HG03378 (cell line): ENCODE data around the gene HLF.
"Not testable (repeated sequence)": the region's sequence is repeated elsewhere in the genome, so short reads cannot be mapped to it uniquely, and the experiment has no call there.

Source experiments
- ATAC-seq: cut with Tn5 transposase; IDR thresholded peaks from one replicate; pipeline ENCODE4 v1.9.1; 2021; ENCODE audit warnings: mild to moderate bottlenecking, moderate library complexity; ENCODE audit not compliant: unreplicated experiment

Gene HLF

DNA sequence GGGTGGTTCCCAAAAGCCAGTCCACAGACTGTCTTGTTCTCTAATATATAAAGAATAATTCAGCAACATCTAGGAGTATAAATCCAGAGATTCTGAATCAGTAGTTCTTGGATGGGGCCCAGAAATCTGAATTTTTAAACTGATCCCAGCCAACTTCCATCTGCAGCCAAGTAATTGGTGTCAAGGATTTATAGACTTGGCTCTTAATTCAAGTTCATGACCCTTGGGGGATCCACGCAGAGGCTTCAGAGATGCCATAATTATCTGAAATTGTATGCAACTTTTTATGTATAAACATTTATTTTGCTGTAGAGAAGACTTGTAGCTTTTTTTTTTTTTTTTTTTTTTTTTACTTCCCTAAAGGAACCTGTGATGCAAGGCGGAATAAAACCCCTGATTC is 60.6 kb downstream of the HLF start:
- no peak for ATAC-seq

DNA sequence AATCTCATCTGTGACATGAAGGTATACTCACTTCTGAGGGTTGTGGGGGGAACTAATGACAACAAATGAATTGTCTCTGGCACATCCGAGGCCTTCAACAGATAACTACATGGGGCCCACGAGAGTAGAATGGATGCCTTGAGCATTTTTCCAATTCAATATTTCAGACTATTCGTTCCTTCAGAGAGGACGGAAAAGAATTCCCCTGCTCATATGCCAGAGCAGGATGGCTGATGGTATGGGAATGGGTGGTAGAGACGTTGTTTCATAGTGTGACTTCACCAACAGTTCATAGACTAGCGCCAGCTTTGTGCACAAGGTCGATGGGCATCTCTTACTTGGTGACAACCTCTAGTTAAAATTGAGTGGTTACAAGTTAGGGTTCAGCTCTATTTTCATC is 61.3 kb downstream of the HLF start:
- no peak for ATAC-seq

DNA sequence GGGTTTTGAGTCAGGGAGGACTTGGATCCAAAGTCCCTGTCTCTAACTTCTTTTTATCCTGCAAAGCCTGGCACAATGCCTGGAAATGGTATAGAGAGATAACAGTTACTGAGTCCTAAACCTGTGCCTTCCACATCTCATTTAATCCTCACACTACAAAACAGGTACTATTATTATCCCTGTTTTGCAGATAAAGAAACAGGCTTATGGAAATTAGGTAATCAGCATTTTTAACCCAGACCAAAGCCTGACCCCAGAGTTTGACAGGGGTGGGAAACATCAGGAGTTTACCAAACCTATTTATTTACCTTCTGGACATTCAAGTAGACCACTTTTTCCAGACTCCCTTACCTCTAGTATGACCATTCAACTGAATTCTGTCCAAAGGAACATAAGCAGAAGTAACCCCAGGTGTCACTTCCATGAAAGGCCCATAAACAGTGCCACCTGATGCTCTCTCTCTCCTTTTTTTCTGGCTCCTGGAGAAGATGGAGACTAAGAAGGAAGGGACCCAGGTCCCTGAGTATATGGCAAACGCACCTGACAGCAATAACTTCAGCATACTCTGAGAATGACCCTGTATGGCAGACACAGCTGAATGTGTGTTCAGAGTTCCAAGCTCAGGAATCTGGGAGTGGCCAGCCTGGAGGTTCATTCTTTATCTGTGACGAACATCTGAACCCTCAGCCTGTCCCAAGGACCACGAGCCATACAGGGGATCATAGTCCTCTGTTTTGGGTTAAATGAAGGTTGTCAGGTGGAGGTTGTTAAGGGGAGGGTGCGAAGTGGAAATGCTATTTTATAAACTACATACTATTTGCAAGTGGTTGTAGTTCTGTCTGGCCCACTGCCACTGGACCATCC is 62.7 kb downstream of the HLF start:
- ATAC-seq: no peak

DNA sequence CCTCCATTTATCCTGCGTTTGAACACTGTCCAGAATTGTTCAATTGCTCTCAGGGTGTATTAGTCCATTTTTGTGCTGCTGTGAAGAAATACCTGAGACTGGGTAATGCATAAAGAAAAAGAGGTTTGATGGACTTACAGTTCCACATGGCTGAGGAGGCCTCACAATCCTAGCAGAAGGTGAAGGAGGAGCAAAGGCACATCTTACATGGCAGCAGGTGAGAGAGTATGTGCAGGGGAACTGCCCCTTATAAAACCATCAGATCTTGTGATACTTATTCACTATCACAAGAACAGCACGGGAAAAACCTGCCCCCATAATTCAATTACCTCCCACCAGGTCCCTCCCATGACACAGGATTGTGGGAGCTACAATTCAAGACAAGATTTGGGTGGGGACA is 63.8 kb downstream of the HLF start:
- not testable (repeated sequence) for ATAC-seq

DNA sequence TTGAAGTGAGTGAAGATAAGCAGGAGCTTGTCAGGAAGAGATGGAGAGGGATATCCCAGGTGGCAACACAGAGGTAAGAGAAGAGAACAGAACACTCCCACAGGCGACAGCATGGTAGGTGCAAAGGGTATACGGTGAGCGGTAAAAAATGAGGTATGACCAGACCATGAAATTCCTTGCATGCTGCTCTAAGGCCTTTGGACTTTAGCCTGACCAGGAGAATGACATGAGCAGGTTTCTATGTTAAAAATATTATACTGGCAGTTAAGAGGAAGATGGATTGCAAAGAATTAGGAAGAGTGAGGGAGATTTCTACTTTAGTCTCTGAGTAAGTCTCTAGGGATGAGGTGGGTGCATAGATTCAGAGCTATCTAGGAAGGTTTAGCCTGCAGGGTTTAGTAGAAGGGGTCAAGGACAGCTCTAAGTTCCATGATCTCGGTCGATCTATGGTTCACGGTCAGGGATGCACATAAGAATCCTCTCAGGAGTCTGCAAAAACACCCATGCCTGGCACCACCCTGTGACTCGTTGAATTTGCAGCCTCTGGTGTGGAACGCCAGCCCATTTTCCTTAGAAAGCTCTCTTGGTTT is 65.7 kb downstream of the HLF start:
- no peak for ATAC-seq

DNA sequence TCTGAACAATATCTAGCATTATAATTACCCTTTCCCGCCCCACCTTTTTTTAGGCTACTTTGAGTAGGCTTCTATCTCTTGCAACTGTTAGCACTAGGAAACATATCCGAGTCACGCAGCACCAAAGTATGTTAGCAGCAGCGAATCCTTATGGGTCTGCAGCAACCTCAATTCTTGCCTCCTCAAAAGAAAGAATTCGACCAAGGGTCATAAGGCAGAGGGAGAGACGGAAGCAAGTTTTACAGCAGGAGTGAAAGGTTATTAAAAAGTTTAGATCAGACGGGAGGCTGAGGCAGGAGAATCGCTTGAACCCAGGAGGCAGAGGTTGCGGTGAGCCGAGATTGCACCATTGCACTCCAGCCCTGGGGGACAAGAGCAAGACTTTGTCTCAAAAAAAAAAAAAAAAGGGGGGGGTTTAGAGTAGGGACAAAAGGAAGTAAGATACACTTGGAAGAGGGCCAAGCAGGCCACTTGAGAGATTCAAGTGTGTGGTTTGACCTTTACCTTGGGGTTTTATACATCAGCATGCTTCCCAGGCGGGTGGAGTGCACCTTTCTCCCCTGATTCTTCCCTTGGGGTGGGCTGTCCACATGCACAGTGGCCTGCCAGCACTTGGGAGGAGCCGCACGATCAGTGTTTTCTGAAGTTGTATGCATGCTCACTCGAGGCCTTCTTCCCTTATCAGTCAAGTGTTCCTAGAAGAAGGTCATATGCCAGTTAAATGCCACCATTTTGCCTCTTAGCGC is 67.7 kb downstream of the HLF start:
- no peak for ATAC-seq

DNA sequence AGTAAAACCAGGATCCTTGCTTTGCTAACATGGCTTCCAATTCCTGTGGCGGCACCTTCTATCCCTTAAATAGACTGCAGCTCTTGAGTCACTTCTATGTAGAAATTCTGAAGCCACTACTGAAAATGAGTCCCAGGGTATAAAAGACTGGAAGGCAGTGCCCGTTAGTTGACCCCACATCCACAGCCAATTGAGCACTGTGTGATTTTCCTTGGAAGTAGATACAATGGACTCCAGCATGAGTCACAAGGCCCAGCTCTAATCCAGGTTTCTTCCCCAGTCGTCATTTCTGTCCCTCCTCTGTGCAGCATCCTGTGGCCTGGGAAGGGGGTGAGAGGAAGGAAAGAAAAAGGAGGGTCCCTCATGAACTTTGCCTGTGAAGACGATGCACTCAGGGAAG is 69.5 kb downstream of the HLF start:
- no peak for ATAC-seq

DNA sequence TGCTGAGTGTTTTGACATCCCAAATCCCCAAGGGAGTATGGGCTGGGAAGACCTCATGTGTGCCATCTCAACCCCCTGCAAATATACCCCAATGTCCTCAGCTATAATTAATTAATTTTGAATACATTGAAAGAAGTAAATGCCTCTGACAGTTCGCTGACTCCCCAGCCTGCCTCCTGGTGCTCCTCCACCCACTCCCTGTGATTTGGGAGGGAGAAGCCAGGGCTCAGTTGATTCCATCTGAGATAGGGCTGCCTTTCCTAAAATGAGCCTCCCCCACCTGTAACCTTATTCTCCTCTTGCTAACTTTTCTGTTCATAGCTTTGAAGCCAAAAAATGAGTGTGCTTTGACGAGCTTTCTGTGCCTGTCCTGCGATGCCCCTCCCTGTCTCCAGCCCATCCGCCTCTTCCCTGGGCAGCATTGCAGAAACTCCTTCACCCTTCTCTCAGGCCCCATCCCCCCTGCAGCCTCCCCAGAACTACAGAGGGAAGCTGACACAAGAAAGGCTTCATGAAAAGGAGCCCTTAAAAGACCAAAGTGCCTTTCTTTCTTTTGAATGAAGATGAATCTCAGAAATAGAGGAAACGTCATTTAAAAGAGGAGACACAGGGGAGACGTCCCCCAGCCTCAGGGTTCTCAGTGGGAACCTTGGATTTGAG is 70.3 kb downstream of the HLF start:
- no peak for ATAC-seq

DNA sequence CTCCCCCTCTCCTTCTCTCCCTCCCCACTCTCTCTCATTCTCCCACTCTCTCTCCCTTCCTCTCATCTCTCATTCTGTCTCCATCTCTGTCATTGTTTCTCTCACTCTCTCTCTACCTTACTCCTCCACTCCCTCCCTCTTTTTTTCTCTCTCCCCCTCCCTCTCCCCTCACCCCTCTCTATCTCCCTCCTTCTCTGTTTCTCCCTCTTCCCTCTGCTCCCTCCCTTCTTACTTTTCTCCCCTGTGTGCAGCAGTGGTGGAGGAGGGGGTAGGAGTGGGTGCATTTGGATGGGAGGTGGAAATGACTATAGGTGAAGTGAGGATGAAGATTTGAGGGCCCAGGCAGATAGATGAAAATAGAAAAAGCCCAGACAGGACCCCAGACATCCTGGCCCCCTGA is 70.9 kb downstream of the HLF start:
- ATAC-seq: no peak

DNA sequence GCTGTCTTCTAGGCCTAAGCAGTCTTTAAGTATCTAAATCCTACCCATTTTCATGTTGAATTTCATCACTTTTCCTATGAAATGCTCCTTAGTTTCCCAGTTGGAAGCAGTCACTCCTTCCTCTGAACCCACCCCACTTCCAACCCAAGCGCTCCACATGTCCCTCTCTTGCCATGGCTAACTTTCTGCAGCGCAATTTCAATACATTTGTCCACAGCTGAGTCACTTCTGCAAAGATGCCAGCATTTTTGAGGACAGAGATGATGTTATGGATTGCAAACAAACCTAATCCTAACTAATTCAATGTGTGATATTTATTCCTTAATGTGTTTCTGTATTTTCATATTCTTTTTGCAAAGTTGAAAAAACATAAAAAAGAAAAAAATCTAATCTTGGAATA is 71.7 kb downstream of the HLF start:
- ATAC-seq: no peak

DNA sequence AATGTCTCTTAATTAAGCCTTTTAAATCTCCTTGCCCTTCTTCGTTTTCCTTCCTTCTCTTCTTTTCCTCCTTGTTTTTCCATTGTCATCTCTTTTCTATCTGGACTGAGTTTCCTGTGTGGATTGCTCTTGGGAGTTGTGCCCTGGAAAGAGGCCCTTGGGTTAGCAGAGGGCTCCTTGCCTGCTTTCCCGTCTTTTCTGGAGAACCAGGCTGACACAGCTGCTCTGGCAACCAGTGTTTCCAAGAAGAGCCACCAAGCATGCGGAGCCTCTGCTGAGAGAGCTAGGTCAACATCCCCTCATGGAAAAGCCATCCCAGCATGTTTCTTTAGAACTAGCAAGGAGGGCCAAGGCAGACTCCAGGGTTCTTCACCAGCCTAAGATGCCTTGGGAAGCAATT is 75.4 kb downstream of the HLF start:
- ATAC-seq: no peak

DNA sequence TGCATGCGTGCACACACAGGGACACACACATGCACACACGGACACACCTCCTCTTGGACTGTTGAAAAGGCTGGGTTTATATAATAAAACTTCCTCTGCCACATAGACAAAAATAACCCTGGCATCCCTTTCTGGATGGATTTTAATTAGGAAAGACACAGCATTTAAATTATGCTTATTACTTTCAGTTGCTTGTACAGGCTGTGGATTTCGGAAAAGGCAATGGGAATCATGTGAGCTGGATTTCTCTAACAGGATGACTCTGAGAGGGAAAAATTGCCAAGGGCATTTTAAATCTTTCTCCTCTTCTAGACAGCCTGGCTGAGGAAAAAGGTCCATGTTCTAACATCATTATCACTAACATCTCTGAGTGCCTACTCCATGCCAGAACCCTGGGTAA is 75.9 kb downstream of the HLF start:
- no peak for ATAC-seq

DNA sequence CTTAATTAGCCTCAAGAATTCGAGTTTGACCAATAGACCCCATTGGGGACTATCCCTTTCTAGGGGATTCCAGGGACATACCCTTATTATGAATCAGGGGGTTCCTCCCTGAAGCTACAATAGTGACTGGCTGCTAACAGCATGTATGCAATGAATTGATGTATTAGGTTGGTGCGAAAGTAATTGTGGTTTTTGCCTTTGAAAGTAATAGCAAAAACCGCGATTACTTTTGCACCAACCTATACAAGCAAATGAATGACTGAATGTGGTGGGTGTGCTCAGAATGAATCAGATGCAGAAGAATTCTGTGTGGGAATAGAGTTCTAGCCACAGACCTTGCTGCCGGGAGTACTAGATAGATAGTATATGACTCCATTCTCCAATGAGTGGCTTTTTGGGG is 76.7 kb downstream of the HLF start:
- no peak for ATAC-seq

DNA sequence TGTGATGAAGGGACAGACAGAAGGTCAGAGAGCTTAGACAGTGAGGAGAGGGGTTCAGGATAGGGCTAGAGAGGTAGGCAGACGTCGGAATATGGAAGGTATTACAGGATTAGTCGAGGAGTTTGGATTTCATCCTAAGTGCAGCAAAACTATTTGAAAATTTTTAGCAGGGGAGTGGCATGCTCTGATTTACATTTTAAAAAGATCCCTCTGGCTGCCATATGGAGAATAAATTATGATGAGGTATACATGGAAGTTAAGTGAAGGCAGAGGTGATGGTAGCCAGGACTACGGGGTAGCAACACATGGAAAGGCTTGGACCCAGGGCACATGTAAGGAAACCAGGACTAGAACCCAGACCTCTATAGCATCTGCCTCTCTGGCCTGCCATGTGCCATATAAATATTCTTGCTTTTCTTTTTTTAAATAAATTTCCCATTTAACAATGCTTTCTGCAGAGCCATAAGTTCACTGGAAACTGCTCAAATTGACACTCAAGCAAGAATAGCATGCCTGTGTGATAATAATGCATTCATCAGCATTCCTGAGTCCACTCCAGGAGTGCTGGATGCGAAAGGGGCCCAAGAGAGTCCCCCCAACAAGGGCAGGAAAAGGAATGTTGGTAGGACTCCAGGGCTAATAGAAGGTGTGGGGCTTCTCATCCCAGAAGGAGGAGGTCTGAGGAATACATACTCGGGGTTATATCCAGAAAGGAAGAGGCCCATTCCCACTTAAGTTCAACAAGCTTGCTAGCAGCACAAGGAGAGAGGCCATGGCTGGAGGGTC is 78.2 kb downstream of the HLF start:
- no peak for ATAC-seq

DNA sequence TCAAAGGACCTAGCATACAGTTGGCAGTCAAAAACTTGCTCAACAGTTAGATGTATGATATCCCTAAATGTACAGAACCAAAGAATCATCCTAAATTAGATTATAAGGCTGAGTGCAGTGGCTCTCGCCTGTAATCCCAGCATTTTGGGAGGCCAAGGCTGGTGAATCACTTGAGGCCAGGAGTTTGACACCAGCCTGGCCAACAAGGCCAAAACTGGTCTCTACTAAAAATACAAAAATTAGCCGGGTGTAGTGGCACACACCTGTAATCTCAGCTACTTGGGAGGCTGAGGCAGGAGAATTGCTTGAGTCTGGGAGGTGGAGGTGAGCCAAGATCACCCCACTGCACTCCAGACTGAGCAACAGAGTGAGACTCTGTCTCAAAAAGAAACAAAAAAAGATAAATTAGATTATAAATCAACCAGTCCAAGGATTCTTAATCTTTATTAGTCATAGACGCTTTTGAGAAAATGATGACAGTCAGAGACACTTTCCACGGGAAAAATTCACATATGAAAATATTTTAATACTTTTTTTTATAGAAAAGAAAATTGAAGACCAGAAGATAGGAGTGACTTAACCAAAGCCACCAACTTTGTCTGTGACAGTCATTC is 79.2 kb downstream of the HLF start:
- no peak for ATAC-seq

DNA sequence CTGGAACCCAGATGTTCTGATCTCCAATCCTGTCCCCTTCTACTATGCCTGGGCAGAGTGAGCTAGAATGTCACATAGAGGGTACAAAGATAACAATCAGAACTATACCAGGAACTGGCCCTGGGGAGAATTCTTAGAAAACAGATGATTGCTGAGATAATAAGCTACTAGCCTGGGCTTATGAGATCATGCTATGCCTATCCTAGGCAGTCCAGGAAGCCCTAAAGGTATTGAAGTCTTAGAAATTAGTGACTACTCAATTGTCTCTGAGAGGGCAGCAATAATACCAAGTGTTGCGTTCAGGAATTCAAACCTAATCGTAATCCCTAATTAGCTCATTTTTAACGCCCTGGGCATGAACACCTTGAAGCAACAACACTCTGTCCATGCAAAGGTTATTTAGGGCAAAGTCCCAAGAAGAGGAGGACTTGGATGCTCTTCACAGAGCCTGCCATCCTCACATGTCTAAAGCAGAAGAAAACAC is 79.8 kb downstream of the HLF start:
- no peak for ATAC-seq

DNA sequence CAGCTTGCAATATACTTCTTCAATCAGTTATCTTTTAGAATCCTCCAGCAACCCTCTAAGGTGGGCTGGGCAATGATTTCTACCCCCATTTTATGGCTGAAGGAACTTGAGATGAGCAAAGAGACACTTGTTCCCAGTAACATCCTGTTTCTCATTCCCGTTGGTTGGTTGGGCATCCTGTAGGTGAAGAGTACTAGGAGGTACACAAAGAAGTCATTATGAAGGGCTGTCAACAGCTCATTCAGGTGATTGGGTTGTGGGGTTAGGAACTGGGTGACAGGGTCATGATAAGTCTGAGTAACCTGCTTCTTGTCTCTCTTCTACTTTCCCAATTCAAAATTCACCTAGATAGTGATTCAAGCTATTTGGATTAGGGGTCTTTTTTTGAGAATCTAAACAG is 80.4 kb downstream of the HLF start:
- ATAC-seq: no peak

DNA sequence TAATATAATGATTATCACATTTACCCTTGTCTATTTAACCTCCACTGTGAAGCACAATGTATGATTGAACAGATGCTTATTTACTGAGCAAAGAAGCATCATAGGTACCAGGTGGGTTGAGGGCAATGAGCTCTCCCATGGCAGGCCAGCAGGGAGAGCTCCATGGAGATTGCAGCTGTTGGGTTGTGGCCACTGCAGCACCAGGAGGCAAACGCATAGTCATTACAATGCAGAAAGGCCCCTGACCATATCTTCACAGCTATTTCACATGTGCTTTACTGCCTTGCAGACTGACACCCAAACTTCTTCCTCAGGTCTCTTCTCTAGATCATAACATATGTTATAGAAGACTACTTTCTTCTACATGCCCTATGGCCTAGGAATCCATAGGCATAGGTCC is 81.9 kb downstream of the HLF start:
- ATAC-seq: no peak

DNA sequence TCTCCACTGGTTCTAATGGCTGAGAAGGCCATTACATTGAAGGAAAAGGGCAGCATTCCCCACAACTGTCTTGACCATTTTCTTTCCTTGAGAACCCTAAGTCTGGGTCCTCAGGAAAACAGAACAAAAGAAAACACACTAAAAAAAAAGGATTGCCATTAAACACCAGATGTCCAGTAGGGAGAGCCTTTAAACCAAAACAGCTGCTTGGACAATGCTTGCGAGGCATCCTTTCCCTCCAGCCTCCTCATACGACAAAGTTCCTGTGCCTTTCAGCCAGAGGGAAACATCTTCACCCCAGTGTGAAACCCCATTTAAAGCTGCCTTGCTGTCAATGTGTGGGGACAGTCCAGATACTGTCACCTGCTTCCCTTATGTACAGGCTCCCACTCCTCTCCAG is 82.6 kb downstream of the HLF start:
- ATAC-seq: no peak

DNA sequence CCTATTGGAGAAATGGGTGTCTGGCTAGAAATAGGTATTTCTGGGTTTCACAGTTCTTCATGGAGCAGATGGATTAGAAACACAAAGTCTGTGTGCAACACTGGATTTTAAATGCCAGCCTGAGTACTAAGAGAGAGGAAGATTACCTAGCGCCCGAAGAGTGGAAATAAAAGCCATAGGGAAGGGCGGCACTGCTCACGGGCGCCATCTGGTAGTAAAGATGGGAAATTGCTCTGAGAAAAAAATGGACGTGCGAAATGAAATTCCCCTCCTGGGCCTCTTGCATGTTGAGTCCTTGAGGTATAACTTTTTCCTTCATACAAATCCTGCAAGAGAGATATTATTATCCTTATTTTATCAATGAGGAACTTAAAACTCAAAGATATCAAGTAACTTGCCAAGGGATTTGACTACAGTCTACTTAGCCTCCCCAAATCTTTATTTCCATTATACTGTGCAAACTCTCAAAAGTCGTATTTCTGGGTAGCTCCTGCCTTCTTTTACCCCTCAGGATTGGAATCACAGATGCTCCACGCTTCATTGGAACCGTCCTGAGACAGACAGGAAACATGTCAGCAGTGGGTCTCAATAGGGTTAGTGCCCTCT is 84.1 kb downstream of the HLF start:
- no peak for ATAC-seq
